ENCODE data around the gene SSBP4.

SSBP4 gene

DNA sequence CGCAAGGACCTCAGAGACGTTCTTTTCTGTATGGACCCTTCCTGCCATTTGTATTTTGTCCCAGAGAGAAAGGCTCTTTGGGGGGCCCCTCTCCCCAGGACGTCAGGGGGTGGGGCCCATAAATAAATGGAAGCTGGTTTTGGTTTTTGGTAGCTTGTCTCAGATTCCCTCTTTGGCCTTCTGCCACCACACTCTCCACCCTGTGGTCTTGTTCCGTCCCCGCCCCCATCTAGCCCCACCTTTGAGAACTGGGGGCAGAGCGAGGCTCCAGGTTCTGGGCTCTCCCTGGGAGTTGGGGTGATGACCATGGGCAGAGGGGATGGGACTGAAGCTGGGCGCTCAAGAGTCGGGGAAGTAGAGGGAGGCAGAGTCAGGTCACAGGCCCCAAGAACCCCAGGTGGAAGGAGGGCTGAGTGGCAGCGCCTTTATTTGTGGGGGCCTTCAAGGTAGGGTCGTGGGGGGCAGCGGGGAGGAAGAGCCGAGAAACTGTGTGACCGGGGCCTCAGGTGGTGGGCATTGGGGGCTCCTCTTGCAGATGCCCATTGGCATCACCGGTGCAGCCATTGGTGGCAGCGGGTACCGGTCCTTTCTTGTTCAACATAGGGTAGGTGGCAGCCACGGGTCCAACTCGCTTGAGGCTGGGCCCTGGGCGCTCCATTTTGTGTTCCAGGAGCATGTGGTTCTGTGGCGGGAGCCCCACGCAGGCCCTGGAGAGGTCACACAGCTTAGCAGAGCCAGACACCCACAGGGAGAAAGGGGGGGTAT lies 15.4 kb downstream of the SSBP4 start:
- DNase-seq, result no peak

DNA sequence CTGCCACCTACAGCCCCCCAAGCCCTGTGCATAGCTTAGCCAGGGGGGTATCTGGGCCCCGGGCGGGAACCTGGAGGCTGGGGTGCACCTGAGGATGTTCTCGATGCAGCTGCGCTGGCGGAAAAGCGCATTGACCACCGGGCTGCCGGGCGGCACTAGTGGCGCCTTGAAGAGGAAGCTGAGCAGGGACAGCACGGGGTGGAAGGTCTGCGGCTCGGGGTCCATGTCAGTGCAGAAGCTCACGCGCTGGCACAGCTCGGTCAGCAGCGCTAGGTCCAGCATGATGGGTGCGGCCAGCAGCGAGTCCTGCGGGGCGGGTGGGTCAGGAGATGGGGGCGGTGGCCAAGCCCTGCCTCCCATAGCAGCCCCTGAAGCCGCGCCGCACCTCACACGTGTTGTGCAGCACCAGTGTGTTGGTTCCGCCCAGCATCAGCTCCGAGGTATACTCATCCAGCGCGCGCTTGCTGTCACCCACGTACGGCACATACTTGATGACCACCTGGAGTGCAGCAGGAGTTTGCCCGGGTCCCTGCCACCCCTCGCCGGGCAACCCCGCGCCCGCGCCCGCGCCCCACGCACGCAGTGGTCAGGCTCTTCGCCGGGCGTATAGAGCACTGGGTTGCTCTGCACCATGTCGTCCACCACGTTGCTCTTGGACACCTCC lies 16.1 kb downstream of the SSBP4 start:
- DNase-seq, result no peak

- no peak for DNase-seq
Measured at GRCh38 chr19:18435842-18436670, 16.9 kb downstream of the SSBP4 start.

GRCh38 chr19:18436671-18437490 lies 17.7 kb downstream of the SSBP4 start:
- DNase-seq, result peak; percentile 85 to 89

DNA sequence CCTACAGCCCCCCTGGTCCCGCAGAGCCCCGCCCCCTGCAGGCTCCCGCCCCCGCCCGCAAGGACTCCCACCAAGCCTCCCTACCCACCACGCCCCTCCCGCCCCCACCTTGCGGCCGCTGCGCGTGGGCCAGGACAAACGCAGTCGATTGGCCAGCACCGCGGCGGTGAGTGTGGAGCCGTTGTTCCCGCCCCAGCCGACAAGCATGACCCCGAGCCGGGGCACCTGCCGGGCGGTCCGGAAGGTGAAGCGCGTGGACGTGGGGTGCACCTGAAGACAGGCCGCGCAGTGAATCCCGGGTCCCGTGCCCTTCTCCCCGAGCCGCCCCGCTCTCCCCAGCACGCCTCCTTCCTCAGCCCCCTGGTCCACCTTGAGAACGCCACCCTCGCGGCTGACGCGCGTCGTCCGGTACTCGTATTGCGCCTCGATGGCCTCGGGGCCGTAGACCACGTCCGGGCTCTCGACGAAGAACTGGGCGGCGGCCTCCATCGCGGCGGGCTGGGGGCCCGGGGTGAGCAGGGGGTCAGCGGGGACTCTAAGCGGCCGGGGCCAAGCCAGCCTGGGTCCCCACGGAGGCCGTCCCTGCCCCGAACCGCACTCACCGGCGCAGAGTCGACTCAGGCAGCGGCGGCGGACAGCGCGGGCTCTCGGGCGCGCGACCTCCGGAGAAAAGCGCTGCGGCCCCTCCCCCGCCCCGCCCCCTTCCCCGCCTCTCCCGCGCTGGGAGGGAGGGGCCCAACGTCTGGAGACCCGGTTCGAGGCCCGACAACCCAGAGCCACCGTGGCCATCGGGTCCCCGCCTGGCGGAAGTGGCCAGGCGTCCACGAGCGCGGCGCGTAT lies 18.5 kb downstream of the SSBP4 start, which contains the start of gene ISYNA1:
Gene ISYNA1, minus strand, starts transcription at position 643 of the 840 bp plus-strand sequence. Its CDS starts 154 bp downstream, at position 489.
- DNase-seq, result peak; percentile 46 to 71

DNA sequence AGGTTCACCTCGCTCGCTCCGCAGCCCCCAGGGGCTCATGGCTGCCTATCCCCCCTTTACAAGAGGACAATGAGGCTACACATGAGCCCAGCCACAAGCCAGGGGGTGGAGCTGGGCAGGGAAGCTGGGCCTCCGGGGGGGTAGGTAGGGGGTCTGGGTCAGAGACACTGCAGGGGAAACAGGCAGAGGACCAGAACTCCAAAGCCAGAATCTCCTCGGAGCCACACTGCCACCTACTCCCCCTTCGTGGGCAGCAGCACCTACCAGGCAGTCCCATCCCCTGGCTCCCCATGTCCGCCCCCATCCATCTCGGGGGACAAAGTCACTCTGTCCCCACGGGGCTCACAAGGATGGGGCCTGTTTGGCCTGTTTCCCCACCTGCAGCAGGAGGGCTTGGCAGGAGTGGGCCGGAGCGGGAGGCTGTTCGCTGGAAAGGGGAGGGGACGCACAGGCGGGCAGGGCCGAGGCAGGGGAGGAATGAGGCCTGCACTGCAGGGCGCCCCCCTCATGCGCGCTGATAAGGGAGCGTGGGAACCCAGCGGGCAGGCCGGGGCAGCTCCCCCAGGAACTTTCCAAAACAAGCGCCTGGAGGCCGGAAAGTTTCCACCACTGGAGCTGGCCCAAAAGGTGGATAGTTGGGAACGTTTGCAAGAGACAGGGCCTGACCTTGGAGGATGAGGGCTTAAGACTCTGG lies 19.3 kb downstream of the SSBP4 start:
- no peak for DNase-seq

DNA sequence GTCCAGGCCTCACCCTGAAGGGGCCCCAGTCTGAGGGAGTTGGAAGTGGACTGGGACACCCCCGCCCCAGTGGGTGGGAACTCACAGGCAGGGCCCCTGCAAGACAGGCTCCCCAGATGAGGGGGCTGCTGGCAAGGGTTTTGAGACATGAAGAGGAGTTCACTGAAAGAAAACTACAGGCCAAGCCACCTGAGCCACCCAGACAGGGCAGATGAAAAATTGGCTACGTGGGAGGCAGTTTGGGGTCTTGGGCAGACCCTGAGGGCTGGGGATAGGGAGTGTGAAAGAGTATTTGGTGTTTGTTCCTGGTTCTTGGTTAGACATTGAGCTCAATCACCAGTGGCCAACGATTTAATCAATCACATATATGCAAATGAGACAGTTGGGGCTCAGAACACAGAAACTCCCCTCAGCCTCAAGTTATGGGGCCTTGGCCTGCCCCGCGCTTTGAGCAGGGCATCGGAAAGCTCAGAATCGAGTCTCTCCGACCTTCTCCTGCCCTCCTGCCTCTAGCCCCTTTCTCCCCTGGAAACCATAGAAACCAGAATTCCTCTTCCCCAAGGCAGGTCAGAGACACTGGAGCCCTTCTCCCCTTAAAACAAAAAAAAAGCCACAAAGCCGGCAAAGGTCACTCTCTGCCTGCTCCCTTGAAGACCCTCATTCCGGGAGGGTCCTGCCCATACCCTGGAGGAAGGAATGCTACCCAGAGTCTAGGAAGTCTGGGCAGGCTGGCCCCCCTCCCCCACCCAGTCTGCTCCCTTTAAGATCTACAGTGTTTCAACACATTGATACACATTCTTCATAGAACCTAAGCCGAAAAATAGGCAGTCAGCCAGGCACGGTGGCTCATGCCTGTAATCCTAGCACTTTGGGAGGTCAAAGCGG lies 20.1 kb downstream of the SSBP4 start:
- no peak for DNase-seq

GRCh38 chr19:18439910-18440237 lies 20.7 kb downstream of the SSBP4 start:
- no peak for DNase-seq

DNA sequence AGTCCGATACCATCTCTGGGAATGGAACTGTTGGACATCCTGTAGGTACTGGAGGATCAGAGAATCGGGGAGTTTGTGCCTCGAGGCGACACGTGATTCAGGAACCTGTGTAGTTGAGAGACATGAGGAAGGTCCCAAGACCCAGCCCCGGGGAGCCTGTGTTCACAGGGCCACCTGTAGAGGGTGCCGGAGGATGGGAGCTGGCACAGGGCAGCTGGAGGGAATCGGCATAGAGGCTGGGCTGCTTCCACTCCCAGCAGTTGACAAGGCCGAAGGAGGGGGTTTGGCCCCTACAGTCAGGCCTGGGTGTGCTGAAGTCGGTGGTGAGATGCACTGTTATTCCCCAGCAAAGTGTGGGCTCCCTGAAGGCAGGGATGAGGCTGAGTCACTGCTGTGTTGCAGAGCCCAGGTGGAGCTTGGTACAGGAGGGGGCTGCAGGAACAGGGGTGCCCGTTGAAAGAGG lies 21.2 kb downstream of the SSBP4 start:
- peak in 1 of 2 donors; percentile 49 for DNase-seq

- no peak for DNase-seq
Measured at GRCh38 chr19:18440936-18441803, 22.0 kb downstream of the SSBP4 start.

DNA sequence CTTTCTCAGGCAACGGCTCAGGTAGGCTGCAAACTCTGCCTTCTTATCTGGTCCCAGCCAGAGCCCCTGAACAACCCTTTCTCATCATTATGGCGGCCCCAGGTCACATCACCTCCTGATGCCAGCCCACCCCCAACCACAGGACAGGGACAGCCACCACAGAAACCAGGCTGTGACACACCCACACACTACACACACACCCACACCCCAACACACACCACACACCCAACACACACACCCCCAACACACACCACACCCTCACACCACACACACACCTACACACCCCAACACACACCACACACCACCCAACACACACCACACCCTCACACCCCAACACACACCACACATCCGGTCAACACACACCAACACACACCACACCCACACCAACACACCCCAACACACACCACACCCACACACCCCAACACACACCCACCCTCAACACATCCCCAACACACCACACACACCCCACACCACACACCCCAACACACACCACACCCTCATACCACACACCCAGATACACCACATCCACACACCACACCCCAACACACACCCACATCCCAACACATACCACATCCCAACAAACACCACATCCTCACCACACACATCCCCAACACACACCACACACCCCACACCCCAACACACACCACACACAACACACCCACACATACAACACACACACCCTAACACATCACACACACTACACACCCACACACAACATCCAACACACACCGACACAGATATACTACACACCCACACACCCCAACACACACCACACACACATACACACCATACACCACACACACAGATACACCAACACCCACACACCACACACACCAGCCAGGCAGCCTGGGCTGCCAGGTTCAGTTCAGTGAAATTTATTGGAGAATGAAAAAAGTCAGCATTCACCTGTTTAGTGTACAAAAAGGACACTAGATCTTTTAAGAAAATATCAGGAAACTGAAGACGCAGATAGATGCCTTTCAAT lies 22.9 kb downstream of the SSBP4 start:
- peak; percentile 55 to 73 for DNase-seq

DNA sequence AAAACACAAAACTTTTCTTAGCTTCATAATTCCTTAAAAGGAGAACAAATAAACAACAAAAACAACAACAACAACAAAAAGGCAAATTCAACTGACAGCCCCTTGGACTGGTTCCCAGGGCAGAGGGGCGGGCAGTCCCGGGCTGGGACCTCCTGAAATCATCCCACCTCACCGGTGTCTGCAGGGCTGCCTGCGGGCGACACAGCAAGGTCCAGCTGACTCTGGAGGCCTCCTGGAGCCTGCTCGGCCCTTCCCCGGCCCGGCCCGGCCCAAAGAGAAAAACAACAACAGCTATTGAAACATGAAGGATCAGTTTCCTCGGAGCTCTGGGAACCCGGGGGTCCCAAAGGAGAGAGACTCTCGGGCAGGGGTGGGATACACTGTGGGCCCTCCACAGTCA lies 23.7 kb downstream of the SSBP4 start:
- DNase-seq, result no peak

DNA sequence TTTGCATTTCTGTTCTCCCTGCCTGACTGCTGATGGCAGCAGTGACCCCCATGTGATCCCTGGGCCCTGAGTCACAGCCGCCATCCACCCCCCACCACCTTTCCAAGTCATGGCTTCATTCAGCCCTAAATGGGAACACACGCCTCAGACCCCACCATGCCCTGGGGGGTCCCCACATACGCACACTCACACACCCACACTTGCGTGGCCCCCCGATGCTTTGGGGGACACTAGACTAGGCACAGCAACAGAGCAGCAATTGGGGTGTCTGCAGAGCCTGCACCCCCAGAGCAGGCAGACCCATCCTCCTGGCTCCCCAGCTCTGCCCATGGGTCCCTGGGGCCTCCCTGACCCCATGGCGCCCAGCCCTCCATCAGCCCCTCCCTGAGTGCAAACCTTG lies 24.2 kb downstream of the SSBP4 start:
- DNase-seq, result no peak

DNA sequence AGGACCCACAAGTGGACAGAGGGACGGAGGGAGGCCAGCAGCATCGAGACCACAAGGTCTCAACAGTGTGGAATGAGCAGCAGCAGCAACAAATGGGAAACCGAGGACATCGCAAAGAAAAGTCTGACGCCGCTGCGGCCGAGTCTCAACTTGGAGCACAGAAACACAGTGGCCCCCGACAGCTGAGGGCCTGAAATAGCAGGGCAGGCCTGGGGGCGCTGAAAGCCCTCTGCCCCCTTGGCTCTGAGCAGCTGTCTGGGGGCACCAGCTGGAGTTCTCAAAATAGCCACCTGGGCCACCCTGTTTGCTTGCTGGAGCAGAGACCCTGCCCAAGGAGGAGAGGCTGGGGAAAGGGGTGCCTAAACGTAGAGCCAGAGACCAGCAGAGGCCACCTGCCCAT lies 24.6 kb downstream of the SSBP4 start:
- DNase-seq, result no peak

GRCh38 chr19:18444513-18444912 lies 25.3 kb downstream of the SSBP4 start:
- DNase-seq, result no peak

DNA sequence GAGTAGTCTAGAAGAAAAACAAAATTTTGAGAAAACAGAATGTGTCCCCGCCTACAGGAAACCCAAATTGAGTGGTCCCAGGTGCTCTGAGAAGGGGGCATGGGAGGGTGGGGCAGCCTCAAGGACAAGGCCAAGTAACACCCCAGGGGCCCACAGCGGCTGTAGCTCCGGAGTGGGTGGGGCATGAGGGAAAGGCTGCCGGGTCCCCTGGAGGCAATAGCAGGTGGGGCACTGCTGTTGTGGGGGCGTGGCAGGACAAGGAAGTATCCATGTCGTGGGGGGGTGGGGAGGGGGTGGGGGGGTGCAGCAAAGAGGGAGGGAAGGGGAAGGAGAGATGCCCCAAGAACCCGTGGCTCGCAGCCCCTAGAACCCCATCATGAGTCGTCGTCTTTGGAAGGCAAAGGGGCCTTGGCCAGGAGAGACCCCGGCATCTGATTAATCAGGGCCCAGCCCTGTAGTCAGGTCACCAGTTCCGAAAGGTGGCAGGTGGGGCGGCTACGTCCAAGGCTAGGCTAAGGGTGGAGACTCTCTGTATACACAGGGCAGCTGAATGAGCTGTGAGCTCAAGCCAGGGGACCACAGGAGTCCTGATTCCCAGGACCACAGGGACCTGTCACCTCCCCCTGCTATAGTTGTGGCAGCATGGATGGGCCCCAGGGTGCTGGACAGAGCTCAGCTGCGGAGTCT lies 26.2 kb downstream of the SSBP4 start:
- no peak for DNase-seq
